ENCODE data around the gene LRRC3.

GRCh38 chr21:44477712-44478111 is 22.4 kb downstream of the LRRC3 start:
- no peak for TF ChIP-seq CTCF (conservative IDR thresholded peaks at IDR 0.05; ENCODE audit: low read length)
- no peak for TF ChIP-seq EZH2phosphoT487 (IDR thresholded peaks at IDR 0.05; ENCODE audit: borderline replicate concordance, low read depth, low read length)
